ENCODE data around the gene DNAJB1.

DNAJB1 gene

GRCh38 chr19:14494910-14495671 is 23.1 kb downstream of the DNAJB1 start:
- FAIRE-seq = no peak

- FAIRE-seq = no peak
These were observed 23.8 kb downstream of the DNAJB1 start for GRCh38 chr19:14494411-14494810.

GRCh38 chr19:14492756-14493337 is 25.4 kb downstream of the DNAJB1 start:
- no peak for FAIRE-seq

- FAIRE-seq = no peak
These were observed 30.6 kb downstream of the DNAJB1 start for GRCh38 chr19:14487370-14488125.

GRCh38 chr19:14482172-14482941 is 35.8 kb downstream of the DNAJB1 start:
- no peak for FAIRE-seq

- FAIRE-seq = no peak
These were observed 37.5 kb downstream of the DNAJB1 start for GRCh38 chr19:14480700-14481079.

GRCh38 chr19:14479975-14480699 is 38.1 kb downstream of the DNAJB1 start:
- no peak for FAIRE-seq

GRCh38 chr19:14479309-14479974 is 38.8 kb downstream of the DNAJB1 start:
- FAIRE-seq = no peak

GRCh38 chr19:14478113-14478545 is 40.1 kb downstream of the DNAJB1 start:
- no peak for FAIRE-seq

GRCh38 chr19:14477418-14478112 is 40.6 kb downstream of the DNAJB1 start:
- FAIRE-seq = no peak

- FAIRE-seq = no peak
These were observed 41.4 kb downstream of the DNAJB1 start for GRCh38 chr19:14476673-14477401.

GRCh38 chr19:14476327-14476672 is 41.9 kb downstream of the DNAJB1 start:
- FAIRE-seq = no peak

- FAIRE-seq = no peak
These were observed 42.7 kb downstream of the DNAJB1 start, which contains the start of gene PTGER1 for GRCh38 chr19:14475251-14476073. Gene PTGER1 (minus strand): TSS chr19:14475354. CDS start chr19:14474320, 1,034 bp downstream.

- no peak for FAIRE-seq
These were observed 43.4 kb downstream of the DNAJB1 start for GRCh38 chr19:14474827-14475226.

- FAIRE-seq = no peak
These were observed 44.1 kb downstream of the DNAJB1 start for GRCh38 chr19:14473978-14474578.

- no peak for FAIRE-seq
These were observed 44.9 kb downstream of the DNAJB1 start for GRCh38 chr19:14473073-14473977.

- FAIRE-seq = no peak
These were observed 45.8 kb downstream of the DNAJB1 start for GRCh38 chr19:14472202-14472938.

All from islet of Langerhans (tissue), 1 donor.